Testis (tissue), 2 donors: ENCODE results near the gene MACO1.
"Not testable (repeated sequence)": the region's sequence is repeated elsewhere in the genome, so short reads cannot be mapped to it uniquely, and the experiment has no call there.

Experiments used
- CTCF ChIP-seq, 3 experiments: fragments of 450-650 bp in 2 of 3; fragments of 200-600 bp in 1 of 3; sonication (generic) in 1 of 3; IDR thresholded peaks; one replicate each; pipeline ENCODE4 v1.5.1; 2016 to 2019; ENCODE audit warnings: antibody characterized with exemption in 3 of 3, mild to moderate bottlenecking in 2 of 3, moderate library complexity in 1 of 3
- POLR2A ChIP-seq: fragments of 450-650 bp; IDR thresholded peaks from one replicate; pipeline ENCODE4 v1.6.1; 2017; ENCODE audit warnings: antibody characterized with exemption, mild to moderate bottlenecking, moderate library complexity

GRCh38 chr1:25420715-25421114 lies 10.0 kb upstream of the MACO1 start, which contains the start of gene RHCE:
- TF ChIP-seq CTCF (IDR thresholded peaks at IDR 0.05); POLR2A: not testable (repeated sequence)
